Dedifferentiated amniotic fluid mesenchymal stem cell (primary cell): Measurements from ENCODE around the gene B3GNT2.

ENCODE experiments used
- DNase-seq: peaks from one replicate; pipeline ENCODE4 v3.0.0-alpha.2; 2016; ENCODE audit errors: extremely low spot score

The B3GNT2 gene

DNA sequence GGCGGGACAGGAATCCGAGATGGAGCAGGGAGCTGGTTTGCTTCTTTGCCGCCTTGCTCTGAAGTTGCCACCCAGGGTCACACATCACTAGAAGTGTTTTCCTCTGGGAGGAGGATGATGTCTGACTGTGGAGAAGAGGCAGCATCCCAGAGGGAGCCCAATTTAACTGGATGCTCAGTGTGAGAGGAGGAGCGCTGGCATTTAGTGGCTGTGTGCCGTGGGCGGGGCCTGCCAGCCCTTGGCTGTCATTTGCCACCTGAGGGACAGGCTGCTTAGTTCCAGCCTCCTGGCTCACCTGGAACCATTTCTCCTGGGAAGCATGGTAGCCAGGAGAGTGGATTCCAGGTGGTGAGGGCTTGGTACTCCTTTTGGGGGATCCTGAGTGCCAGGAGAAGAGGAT, 9.6 kb downstream of the B3GNT2 start:
- no peak for DNase-seq

DNA sequence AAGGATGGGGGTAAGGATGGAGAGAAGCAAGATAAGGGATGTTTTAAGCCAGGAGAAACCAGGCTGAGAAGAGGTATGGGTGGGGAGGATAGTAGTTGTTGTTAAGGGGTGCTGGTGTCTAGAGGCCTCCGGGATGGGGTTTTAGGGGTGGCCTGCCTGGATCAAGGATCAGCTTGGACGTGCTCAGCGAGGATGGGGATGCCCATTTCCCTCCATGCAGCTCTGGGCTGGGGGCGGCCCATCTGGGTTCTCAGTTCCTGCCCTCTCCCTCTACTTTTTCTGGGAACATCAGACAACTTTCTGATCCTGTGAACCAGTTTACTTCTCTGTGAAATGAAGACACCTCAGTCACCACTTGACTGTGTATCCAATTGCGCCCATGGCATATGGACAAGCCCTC, 10.1 kb downstream of the B3GNT2 start:
- DNase-seq, result no peak

DNA sequence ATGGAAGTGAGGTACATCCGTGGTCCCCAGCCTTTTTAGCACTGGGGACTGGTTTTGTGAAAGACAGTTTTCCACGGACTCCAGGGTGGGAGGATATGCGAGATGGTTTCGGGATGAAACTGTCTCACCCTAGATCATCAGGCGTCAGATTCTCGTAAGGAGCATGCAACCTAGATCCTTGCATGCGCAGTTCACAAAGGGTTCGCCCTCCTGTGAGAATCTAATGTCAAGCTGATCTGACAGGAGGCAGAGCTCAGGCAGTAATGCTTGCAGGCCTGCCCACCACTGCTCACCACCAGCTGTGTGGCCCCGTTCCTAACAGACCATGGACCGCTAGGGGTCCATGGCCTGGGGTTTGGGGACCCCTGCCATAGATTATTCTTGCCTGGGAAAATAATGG, 11.6 kb downstream of the B3GNT2 start:
- DNase-seq, result no peak

DNA sequence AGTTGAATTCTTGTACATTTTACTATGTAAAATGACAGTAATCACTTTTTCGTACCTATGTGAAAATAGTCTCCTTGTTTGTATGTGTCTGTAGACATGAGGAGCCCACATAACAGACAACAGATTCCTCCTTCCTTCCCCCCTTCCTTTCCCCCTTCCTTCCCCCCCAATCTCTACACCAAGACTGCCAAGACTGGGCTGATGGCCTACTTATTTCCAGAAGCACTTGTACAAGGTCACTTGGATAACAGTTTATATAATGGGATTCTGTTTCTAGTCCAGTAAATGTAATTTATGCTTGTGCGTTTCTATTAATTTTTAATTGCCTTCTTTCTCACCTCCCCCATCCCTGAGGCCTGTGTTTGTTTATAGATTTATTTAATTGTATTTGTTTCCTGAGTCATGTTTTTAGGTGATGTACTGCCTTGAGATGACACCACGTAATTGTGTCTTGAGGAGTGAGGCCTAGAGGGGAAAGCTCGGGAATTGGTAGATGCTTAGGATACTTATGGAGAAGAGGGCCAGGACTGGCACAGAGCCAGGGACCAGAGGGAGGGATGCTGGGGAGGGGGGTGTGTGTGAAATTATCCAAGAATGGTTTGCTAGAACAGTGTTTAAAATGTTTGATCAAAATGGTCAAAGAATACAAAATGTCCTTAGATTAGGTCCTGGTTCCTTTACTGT, 12.3 kb downstream of the B3GNT2 start:
- DNase-seq, result no peak

DNA sequence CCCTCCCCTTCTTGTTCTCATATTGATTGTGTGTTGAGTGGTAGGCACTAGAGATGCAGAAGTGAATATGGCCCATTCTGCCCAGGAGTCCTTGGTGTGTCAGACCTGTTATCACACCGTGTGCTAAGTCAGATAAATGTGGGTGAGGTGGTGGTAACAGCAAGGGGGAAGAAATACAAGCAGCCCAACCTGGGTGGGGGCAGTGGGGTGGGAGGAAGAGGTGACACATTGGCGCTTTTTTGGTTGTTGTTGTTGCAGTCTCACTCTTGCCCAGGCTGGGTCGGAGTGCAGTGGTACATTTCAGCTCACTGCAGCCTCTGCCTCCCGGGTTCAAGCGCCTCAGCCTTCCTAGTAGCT, 12.8 kb downstream of the B3GNT2 start:
- no peak for DNase-seq

DNA sequence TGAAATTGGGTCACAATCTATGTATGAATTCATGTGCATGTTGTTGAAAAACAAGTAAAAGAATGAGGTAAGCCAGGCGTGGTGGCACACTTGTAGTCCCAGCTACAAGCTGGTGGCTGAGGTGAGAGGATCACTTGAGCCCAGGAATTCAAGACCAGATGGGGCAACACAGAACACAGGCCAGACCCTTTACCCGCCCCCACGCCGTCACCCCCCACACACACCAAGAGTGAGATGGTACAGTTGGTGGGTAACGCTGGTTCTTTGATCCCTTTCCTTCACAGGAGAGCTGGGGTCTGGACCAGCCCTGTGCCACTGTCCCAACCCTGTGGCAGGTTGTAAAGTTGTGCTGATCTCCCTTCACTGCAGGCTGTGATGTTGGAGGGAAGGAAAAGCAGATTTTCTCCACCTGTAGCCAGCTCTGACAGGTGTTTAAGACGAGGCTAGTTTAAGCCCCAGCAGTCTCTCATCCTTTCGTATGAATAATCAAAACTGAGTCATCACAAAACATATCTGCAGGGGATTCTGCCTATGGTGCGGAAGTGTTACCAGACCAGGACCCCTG, 13.6 kb downstream of the B3GNT2 start:
- DNase-seq, result no peak

DNA sequence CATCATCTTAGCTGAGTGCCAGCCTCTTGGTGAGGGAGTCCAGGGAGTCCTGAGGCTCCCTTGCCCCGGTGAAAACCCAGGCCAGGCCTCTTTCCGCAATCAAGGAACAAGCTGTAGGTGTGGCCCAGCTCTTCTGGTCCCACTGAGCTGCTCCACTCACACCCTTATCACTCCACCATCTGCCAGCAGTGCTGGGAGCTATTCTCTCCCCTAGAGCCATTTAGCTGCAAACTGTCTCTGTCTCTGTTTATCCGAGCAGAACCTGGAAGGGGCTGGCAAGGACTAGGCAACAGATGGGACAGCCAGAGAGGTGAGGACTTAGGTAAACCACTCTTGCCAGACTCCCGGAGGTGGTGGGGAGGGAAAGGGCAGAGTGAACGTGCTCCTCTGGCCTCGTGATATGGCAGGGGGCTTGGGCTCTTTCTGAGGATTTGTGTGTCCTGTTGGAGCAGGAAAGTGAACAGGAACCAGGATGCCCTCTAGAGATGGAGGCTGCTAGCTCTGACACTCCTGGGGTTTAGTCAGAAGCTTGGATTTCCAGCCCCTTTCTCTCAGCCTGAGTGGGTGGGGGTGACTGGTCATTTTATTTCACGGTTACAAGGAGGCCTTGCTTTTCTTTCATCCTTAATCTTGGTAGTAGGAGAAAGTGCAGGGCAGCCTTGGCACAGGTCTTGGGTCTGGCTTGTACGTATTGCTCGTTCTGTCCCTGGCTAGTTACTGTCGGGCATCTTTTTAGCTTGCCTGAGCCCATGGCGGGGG, 19.6 kb downstream of the B3GNT2 start:
- no peak for DNase-seq

DNA sequence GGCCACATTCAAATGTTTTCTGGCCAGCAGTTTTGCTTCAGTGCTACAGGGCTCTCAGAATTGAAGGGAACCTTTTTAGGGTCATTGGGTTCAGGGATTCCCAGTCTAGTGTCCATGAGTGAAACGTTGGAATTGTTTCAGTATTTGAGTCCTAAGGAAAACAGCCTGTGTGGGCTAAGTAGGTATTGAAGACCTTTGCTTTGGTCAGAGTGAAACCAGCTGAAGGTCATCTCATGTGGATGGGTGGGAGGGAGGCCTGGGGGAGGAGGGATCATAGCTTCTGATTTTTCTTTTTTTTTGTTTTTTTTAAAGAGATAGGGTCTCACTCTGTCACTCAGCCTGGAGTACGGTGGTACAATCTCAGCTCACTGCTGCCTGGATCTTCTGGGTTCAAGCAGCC, 20.2 kb downstream of the B3GNT2 start:
- no peak for DNase-seq

DNA sequence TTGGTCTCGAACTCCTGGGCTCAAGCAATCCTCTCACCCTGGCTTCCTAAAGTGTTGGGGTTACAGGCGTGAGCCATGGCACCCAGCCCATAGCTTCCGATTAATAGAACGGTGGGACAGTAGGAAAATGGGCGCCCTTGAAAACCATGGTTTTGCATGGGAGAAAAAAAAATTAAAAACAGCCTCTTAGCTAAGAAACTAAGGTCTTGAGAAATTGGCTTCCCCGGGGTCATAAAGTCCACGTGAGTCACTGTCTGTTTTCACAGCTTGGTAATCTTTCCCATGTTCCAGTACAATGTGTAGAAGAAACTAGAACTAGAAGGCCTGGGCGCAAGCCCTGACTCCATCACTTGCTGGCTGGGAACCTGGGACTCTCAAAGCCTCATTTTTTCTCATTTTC, 20.7 kb downstream of the B3GNT2 start:
- no peak for DNase-seq

DNA sequence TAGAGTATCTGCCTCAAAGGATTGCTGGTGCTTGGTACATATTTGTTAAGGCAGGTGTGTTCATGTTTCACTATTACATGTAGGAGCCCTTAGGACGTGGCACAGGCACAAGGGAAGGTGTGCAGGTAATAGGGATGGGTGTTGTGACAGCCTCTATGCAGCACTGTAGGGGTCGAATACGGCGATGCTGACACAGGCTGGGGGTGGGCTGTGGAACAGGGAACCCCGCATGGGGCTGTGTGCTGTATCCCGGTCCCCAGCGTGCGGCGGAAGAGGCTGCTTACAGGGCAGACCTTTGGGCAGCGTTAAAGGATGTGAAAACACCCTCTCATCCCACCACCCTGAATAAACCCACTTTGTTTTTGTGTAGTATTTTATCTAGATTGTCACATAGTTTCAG, 21.5 kb downstream of the B3GNT2 start:
- no peak for DNase-seq

DNA sequence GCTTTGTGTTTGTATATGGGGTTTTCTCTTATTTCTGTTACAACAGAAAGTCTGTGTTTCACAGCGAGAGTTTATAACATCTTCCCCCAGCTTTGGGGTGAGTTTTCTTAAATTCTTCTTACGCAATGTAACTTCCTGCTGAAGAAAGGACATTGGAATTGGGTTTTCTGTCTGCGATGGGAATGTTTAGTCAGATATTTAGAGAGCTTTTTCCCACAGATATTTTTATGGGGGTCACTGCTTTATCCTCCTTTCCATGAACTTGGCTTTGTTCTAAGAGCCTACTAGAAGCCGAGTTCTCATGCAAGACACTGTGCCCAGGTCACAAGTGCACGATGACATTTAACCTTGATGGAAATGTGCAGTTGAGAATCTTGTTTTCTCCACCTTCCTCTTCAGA, 22.1 kb downstream of the B3GNT2 start:
- no peak for DNase-seq

DNA sequence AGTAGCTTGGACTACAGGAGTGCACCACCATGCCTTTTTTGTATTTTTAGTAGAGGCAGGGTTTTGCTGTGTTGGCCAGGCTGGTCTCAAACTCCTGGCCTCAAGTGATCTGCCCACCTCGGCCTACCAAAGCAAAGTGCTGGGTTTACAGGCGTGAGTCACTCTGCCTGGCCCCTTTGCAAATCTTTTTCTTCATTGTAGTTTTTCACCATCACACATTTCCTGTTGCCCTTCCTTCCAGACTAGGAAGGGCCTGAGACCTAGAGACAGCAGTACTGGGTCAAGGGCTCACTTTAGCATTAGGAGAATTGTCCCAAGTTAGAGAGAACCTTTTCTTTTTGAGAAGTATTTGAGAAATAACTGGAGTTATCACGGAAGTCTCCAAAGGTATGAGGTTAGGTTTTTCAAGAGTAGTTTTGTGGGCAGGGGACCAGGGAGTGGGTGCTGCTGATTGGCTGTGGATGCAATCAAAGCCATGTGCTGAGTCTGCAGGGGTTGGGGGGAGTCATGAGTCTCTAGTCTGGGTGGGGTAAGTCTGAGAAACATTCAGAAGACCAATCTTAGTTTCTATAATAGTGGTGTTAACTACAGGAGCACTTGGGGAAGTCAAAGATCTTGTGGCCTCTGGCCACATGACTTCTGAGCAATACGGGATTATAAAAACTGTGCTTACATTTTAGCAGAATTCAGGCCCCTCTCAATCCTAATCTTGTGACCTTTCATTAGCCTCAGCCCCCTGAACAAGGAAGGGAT, 23.7 kb downstream of the B3GNT2 start:
- DNase-seq, result no peak

DNA sequence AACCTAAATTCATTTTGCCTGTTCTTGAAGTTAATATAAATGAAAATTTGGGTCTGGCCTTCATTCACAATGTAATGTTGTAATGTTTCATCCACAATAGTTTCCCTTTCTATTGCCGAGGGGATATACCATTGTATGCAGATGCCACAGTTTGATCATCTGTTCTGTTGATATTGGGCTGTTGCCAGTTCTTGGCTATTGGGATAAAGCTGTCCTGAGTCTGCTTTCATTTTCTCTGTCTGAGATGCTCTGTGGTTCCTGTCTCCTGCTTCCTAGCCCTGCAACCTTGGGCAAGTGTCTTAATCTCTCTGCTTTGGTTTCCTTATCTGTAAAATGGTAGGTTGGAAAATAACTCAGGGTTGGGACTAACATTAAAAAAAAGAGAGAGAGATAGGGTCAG, 25.2 kb downstream of the B3GNT2 start:
- DNase-seq, result no peak

DNA sequence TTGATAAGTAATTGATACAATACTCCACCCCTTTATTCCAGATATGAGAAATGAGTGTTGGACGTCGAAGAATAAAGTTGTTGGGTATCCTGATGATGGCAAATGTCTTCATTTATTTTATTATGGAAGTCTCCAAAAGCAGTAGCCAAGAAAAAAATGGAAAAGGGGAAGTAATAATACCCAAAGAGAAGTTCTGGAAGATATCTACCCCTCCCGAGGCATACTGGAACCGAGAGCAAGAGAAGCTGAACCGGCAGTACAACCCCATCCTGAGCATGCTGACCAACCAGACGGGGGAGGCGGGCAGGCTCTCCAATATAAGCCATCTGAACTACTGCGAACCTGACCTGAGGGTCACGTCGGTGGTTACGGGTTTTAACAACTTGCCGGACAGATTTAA, 26.3 kb downstream of the B3GNT2 start:
- no peak for DNase-seq

DNA sequence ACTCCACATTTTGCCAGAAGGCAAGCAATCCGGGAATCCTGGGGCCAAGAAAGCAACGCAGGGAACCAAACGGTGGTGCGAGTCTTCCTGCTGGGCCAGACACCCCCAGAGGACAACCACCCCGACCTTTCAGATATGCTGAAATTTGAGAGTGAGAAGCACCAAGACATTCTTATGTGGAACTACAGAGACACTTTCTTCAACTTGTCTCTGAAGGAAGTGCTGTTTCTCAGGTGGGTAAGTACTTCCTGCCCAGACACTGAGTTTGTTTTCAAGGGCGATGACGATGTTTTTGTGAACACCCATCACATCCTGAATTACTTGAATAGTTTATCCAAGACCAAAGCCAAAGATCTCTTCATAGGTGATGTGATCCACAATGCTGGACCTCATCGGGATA, 26.8 kb downstream of the B3GNT2 start:
- DNase-seq, result no peak

DNA sequence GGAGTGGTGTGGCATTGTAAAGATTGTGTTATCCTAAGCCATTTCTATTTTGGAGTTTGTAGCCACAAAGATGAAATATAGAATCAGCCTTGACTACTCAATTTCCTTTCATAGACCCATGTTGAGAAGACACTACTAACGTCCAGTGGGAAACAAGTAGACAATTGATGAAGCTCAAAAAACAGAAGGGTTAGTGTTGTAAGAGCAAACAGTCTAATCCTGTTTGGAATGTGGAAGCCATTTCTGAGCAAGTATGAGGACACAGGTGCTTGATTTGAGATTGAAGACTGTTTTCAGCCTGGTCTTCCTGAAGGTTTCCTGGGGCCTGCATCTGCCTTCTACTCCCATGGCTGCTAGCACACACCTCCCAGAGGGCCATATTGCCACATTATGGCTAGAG, 29.1 kb downstream of the B3GNT2 start:
- no peak for DNase-seq

DNA sequence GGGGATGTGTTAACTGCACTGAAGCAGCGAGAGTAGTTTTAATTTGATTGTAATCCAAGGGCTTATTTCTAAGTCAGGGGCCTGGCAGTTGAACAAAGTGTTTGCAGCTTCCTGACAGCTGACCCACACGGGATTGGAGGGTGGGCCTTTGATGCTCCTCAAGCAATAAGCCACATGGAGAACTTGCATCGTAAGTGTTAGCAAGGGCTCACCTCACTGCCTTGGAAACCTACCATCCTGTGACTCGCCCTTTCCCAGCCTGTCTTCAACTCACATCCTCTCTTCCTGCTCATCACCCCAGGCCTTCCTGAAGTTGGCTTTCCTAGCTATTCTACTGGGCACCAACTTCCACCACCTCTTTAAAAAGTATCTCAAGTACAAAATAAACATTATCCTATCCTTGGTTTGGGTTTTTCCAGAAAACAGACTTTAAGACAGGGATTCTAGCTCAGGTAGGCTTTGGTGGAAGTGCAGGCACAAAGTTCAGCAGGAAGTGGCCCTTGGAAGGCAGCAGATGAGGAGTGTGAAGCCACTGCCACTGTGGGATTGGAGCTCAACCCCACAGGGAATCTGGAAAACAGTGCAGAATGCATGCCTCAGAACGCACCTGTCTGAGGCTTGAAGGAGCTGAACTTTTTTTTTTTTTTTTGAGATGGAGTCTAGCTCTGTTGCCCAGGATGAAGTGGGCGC, 31.6 kb downstream of the B3GNT2 start:
- DNase-seq, result no peak

DNA sequence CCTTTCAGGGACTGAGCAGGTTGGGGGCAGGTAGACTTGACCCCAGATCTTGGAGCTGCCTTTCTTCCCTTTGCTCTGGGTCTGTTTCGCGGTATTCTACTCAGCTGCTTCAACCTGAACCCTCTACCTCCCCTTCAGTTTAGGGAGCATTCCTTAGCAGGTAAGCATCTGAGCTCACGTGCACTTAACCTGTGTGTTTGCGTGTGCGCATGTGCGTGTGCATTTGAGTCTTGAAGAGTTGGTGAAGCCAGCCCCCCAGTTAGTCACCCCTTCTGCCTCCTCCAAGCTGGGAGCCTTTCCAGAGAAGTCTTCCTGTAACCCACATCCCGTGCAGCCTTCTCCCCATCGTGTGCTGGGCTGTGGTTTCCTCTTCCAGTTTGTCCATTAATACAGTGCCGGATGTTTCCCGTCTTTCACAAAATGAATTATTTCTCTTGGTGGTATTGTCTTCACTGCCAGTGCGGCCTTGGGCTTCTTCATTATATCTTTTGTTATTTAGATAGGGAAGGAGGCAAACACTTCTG, 33.2 kb downstream of the B3GNT2 start:
- no peak for DNase-seq

DNA sequence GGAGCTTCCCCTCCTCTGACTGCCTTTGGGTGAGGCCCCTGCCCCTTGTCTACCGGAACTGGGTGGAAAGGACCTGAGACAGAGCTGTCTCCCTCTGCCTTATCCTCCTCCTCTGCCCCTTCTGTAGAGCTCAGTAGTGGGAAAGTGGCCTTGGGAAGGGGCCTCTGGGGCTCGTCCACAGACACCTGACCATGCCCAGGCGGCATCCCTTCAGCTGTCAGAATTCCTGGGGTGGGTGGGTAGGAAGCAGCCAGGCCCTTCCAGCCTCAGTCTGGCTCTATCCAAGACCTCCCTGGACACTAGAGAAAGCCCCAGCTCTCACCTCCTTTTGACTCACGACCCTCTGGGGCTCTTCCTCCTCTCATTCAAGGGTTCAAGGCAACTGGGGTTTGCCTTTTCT, 35.6 kb downstream of the B3GNT2 start:
- DNase-seq, result no peak

DNA sequence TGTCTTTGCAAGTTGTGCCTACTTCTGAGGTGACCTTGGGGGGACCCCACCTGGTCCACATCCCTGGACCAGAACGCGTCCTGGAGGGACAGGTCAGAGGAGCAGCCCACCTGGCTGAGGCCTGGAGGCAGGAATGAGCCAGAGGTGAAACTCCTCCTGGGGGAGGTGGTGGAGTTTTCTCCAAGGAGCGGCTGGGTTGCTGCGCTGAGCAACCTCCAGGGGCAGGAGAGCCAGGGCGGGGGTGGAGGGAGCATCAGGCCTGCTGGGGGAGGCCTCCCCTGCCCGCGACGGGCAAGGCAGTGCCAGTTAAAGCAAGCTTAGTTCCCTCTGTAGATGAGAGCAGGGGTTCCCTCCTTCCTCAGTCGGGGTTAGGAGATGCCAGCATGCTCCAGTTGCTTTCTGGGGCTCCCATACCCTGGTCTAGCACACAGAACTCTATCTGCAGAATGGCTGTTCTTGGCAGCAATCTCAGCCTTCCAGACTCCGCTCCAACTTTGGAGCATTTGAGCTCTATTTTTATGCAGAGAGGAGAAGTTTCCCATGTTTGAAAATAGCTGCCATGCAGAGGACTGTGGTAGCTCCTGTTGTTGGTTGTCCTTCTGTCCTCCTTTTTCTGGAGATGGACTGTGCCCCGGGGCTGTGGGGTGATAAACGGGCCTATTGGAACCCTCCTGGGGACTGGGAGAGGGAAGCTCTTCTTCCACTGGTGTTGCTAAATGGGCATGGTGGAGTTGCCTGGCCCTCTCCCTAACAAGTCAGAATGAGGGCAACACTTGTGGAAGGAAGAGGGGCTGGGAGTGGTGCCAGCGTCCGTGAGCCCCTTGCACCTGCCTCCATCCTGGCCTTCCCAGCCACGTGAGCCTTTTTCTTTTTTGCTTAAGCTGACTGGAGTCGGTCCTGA, 39.1 kb downstream of the B3GNT2 start:
- no peak for DNase-seq

DNA sequence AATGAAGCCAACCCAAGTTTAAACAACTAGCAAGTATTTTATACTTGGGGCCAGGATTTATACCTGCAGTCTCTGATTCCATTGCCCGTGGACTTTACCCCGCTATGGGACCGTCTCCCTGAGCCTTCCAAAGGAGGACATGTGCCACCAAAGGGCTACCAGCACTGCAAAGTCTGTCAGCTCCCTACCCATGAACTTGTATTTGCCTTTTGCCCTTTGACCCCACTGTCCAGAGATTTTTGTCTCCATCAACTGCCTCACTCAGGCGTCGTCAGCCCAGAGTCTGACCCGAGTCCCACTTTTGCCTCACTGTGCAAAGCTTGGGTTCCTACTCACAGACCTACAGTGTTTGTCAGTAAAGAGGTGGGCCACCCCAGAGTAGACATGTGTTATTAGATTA, 40.6 kb downstream of the B3GNT2 start:
- DNase-seq, result no peak
